Nephron progenitor cell (in vitro differentiated cells): ENCODE data around the gene KANK3.
A peak's percentile ranks its signal among the peaks of the same experiment; 100 is the strongest.
"Not testable (repeated sequence)": the region's sequence is repeated elsewhere in the genome, so short reads cannot be mapped to it uniquely, and the experiment has no call there.

Source experiments
- DNase-seq: peaks from one replicate; pipeline ENCODE4 v3.0.0; 2021
- H3K27ac Mint-ChIP-seq: 2 replicates; pipeline ENCODE4 v1.8.0; 2021; ENCODE audit warnings: mild to moderate bottlenecking, moderate library complexity, mixed read lengths
- H3K27me3 Mint-ChIP-seq: 2 replicates; pipeline ENCODE4 v1.8.0; 2021; ENCODE audit warnings: mild to moderate bottlenecking, low read depth, mixed read lengths; ENCODE audit not compliant: poor library complexity
- H3K36me3 Mint-ChIP-seq: 2 replicates; pipeline ENCODE4 v1.8.0; 2021; ENCODE audit warnings: low read depth, mixed read lengths
- H3K4me1 Mint-ChIP-seq: 2 replicates; pipeline ENCODE4 v1.8.0; 2021; ENCODE audit warnings: mixed read lengths
- H3K4me3 Mint-ChIP-seq: 2 replicates; pipeline ENCODE4 v1.8.0; 2021; ENCODE audit warnings: mild to moderate bottlenecking, moderate library complexity, mixed read lengths
- H3K9me3 Mint-ChIP-seq: 2 replicates; pipeline ENCODE4 v1.8.0; 2021; ENCODE audit warnings: mild to moderate bottlenecking, moderate library complexity, mixed read lengths
- CTCF ChIP-seq: fragments of 200-600 bp; sonication (generic); IDR thresholded peaks from 2 replicates; pipeline ENCODE4 v1.5.0; 2021; ENCODE audit warnings: antibody characterized with exemption

Gene KANK3

GRCh38 chr19:8343483-8343844 lies 402 bp upstream of the KANK3 start:
- Mint-ChIP-seq H3K4me3 (peak overlapping the region; percentile 74), H3K27me3 (peaks cover 55% of the 10 kb centered on the region), H3K36me3 (no peaks in the 10 kb centered on the region), H3K4me1 (peaks cover 31% of the 10 kb centered on the region), H3K27ac (no peak overlapping the region), H3K9me3 (no peaks in the 10 kb centered on the region)
- DNase-seq: no peak
- TF ChIP-seq CTCF: no peak

GRCh38 chr19:8342316-8342683 lies 762 bp downstream of the KANK3 start:
- H3K4me3 Mint-ChIP-seq: no peak overlapping the region
- H3K9me3 Mint-ChIP-seq: no peaks in the 10 kb centered on the region
- no peak overlapping the region for H3K27ac Mint-ChIP-seq
- peaks cover 64% of the 10 kb centered on the region for H3K27me3 Mint-ChIP-seq
- no peak for DNase-seq
- no peak for TF ChIP-seq CTCF
- no peaks in the 10 kb centered on the region for H3K36me3 Mint-ChIP-seq
- peaks cover 36% of the 10 kb centered on the region for H3K4me1 Mint-ChIP-seq

GRCh38 chr19:8341504-8341903 lies 1.6 kb downstream of the KANK3 start:
- Mint-ChIP-seq H3K4me1 (peaks cover 36% of the 10 kb centered on the region), H3K27me3 (peaks cover 69% of the 10 kb centered on the region)
- DNase-seq, H3K27ac Mint-ChIP-seq, H3K4me3 Mint-ChIP-seq, H3K9me3 Mint-ChIP-seq, H3K36me3 Mint-ChIP-seq: not testable (repeated sequence)

- Mint-ChIP-seq H3K4me1 (peaks cover 36% of the 10 kb centered on the region), H3K36me3 (no peaks in the 10 kb centered on the region), H3K27ac (peak overlapping the region; percentile 88), H3K9me3 (no peaks in the 10 kb centered on the region), H3K27me3 (peaks cover 79% of the 10 kb centered on the region), H3K4me3 (peak overlapping the region; percentile 62)
- peak; percentile 15 for TF ChIP-seq CTCF
- peak; percentile 48 for DNase-seq
Observed at GRCh38 chr19:8340341-8341096, 2.5 kb downstream of the KANK3 start.

- H3K27ac Mint-ChIP-seq: no peak overlapping the region
- TF ChIP-seq CTCF: no peak
- no peak overlapping the region for H3K4me3 Mint-ChIP-seq
- peaks cover 74% of the 10 kb centered on the region for H3K27me3 Mint-ChIP-seq
- no peaks in the 10 kb centered on the region for H3K36me3 Mint-ChIP-seq
- H3K4me1 Mint-ChIP-seq: peaks cover 36% of the 10 kb centered on the region
- DNase-seq: no peak
- H3K9me3 Mint-ChIP-seq: no peaks in the 10 kb centered on the region
Observed at GRCh38 chr19:8338835-8339234, 4.2 kb downstream of the KANK3 start.

- DNase-seq: no peak
- TF ChIP-seq CTCF: no peak
- Mint-ChIP-seq H3K4me3 (no peak overlapping the region), H3K27me3 (peaks cover 75% of the 10 kb centered on the region), H3K36me3 (no peaks in the 10 kb centered on the region), H3K4me1 (peaks cover 36% of the 10 kb centered on the region), H3K27ac (no peak overlapping the region), H3K9me3 (no peaks in the 10 kb centered on the region)
Observed at GRCh38 chr19:8337728-8338127, 5.3 kb downstream of the KANK3 start.
